HCEC 1CT (cell line): ENCODE results near the gene FPR3.

ENCODE experiments used
- DNase-seq: peaks from one replicate; pipeline ENCODE4 v3.0.0-alpha.2; 2017

FPR3 gene

GRCh38 chr19:51807925-51808324 is 13.0 kb downstream of the FPR3 start:
- DNase-seq = no peak

GRCh38 chr19:51808333-51808986 is 13.5 kb downstream of the FPR3 start:
- DNase-seq = peak; percentile 7

GRCh38 chr19:51809787-51810186 is 14.8 kb downstream of the FPR3 start:
- DNase-seq = no peak

- DNase-seq = no peak
Observed at GRCh38 chr19:51810223-51810622, 15.3 kb downstream of the FPR3 start.

- DNase-seq = no peak
Observed at GRCh38 chr19:51811344-51811743, 16.4 kb downstream of the FPR3 start.

DNA sequence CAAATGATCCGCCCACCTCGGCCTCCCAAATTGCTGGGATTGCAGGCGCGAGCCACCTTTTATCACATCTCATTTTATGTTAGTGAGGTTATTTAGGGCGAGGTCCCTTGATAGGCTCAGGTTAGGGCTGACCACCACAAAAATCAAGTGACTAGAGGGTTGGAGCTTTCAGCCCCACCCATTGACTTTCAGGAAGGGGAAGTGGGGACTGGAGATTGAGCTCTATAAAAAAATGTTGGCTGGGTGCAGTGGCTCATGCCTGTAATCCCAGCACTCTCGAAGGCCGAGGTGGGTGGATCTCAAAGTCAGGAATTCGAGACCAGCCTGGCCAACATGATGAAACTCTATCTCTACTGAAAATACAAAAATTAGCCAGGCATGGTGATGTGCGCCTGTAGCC is 20.1 kb downstream of the FPR3 start:
- no peak for DNase-seq

- DNase-seq = no peak
Observed at GRCh38 chr19:51816711-51817110, 21.8 kb downstream of the FPR3 start.

GRCh38 chr19:51820011-51820410 is 25.1 kb downstream of the FPR3 start:
- no peak for DNase-seq

GRCh38 chr19:51820831-51821446 is 26.0 kb downstream of the FPR3 start:
- no peak for DNase-seq

DNA sequence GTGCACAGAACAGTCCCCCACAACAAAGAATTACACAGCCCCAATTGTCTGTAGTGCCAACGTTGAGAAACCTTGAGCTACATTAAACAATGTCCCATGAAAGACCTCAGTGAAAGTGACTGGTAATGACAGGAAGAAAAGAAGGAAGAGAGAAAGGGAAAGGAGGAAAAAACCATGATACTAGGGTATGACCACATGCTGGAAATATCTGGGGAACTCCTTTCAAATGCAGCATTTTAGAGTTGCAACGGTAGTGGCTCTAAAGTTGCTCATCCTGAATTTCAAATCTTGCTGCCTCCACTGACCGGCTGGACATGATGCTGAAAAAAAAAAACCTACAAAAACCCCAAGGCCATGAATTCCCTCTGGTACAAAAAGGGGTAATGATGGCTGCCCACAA is 26.5 kb downstream of the FPR3 start:
- DNase-seq = no peak

GRCh38 chr19:51821921-51822320 is 27.0 kb downstream of the FPR3 start:
- DNase-seq = no peak

GRCh38 chr19:51822325-51822724 is 27.4 kb downstream of the FPR3 start:
- no peak for DNase-seq

- no peak for DNase-seq
Observed at GRCh38 chr19:51822946-51823345, 28.0 kb downstream of the FPR3 start.

GRCh38 chr19:51824281-51825005 is 29.5 kb downstream of the FPR3 start:
- DNase-seq = no peak

DNA sequence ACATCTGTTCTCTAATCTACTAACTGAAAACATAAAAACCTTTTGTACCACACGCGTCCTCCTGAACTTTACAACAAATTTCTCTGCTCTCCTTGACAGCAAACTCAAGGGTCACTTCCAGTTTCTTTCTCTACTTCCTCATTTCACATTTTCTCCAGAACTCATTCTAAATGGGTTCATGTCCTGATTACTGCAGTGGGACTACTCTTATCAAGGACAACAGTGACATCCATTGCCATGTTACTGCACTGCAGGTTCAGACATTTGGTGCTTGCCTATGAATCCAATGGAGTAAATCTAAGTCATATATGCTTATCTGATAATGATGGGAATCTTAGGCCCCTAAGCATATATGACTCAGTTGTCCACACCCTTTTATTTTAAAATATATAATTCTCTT is 35.3 kb downstream of the FPR3 start:
- no peak for DNase-seq

DNA sequence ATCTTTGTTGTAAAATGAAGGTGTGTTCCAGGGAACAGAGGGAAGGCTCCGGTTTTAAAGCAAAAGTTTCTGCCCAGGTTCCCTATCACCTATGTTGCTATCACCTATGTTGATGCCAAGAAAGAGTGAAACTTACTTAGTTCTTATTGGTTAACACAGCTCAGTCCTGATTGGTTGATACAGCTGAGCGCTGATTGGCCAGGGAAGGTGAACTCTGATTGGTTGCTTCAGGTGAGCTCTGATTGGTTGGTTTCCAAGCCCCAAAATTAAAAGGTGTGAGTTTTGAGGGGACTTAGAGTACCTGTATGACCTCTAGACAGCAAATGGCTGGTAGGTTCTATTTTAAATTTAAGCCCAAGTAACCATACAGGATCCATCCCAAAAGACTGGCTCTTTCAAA is 42.2 kb downstream of the FPR3 start:
- no peak for DNase-seq

GRCh38 chr19:51861870-51862622 is 67.1 kb downstream of the FPR3 start:
- DNase-seq = no peak

DNA sequence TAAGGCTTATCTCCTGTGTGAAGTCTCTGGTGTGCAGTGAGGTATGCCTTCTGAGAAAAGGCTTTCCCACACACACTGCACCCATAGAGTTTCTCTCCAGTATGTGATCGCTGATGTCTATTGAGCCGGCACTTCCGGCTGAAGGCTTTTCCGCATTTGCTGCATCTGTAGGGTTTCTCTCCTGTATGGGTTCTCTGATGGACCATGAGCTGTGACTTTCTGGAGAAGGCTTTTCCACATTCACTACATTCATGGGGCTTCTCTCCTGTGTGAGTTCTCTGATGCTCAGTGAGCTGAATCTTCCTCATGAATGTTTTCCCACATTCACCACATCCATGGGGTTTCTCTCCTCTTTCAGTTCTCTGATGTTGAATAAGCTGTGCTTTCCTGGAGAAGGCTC is 78.1 kb downstream of the FPR3 start:
- no peak for DNase-seq
